Measurements from ENCODE around the gene UST. TPM values are rescaled to one million over a fixed set of nuclear protein-coding genes. Genes with fewer than 3 reads are reported as not detected.

The UST gene
- total RNA-seq, 1 experiment from 2014 or later = 14.0 TPM

DNA sequence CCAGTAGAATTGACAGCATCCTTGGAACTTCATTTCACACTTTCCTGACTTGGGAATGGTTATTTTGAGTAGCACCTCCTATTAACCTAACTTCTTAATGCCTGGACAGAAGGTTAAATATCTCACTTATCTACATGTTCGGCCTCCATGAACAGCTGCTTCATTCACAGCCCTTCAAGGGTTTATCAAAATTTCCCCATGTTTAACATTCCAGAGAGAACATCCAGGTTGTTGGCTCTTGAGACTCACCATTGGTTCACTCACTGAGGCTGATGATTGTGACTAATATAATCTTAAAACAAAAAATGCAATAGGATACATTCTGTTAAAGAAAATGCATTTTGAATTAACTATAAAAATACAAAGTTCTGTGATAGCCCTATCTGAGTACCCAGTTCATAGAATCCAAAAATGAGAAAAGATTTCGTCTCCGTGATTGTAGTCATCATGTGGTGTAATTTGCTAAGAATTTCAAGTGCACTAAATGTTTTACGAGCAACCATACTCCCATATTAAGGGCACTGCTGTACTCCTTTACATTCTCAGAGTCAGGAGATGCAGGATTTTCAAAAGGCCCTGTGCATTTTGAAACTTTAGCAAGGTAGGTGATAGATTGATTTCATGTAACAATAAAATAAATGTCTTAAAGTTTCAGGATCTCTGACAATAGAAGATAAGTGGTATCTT, 310.1 kb downstream of the UST start:
- DNase-seq (ENCODE audit: low read depth) = no peak

DNA sequence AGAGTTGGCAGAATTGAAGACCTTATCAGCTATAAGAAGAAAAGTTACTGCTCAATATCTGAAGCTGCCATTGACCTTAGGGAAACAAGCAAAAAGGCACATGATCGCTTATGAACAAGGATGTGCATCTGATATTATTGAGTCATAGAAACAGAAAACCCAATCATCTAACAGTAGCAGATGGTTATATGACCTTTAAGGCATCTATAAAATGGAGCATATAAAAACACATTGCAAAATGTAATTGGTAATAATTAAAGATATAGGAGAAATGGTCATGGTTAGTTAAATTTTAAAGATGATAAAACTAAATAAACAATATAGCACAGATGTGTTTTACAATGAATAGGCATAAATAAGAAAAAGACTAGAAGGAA, 310.6 kb downstream of the UST start:
- DNase-seq (ENCODE audit: low read depth) = no peak

DNA sequence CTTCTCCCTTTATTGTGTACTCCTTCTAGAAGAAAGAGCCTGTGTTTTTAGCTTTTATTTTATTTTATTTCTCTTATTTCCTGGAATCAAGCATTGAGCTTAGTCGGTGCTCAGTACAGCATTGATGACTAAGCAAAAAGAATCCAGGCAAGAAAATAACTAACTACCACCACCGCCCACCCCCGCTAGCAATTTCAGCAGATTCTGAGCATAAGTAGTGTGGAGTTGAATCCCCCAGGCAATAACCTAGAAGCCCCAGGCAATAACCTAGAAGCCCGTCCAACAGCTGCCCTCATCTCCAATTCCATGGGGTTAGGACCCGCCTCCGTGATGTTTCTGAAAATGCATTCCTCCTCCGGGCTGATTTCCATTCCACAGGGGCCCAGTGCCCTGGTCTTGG, 312.7 kb downstream of the UST start:
- no peak for DNase-seq (ENCODE audit: low read depth)

DNA sequence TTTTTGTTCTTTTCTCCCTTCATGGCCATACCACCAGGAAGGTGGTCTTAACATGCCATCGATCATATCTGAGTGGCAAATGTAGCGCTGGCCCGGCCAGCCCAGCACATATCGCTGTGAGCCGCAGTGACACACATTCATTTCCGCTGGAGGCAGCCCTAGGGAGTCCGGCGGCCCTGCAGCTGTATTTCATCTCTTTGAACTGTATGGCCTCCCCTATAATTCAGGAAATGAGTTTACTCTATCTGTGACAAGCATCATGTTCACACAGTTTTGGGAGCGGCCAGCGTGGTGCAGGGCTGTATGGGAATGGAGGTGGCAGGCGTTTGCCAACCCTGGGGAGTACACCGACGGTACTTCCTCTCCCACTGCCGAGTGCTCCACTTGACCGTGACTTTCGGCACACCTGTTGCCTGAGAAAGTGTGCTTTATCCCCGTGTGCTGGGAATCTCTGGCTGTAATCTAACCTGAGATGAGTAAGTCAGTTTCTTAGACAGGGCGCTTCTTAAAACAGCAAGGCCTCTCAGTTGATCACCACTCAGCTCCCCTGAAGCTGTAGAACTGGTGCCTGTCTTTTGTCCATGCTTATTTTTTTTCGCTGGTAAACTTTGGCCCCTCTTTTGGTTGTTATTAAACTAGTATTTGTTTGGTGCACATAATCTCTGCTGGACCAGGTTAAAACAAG, 313.6 kb downstream of the UST start:
- DNase-seq (ENCODE audit: low read depth) = no peak

DNA sequence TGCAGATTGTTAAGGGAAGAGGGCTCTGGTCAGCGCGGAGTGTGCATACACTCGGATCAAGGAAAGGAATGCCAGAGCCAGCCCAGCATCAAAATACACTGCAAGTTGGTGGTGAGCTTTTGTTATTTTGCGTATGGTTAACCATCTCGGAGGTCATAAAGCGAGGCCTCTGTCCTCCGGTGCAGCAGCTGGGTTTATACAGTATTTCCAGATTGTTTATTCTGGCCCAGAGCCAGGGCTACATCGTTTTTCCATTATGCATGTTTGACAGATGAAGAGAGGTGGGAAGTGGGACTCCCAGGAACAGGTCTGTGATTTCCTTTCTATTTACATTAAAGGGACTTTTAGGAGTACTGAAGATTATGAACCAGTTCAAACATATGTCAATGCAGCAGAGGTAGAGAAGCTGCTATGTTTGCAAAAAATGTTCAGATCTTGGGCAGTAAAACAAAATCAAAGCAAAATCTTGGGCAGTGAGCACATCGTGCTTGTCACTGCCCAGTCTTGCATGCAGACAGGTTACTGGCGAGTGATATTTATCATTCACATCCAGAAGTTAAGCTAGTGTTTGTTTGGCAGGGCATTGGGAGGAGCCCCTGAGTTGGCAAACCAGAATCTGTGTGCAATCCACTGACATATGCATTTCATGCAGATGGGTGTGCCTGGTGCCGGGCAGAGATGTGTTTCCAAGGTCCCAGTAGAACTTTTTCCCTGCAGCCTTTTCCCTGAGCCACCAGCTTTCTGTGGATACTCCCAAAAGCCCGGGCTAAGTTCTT, 314.3 kb downstream of the UST start:
- peak; percentile 55 for DNase-seq (ENCODE audit: low read depth)

DNA sequence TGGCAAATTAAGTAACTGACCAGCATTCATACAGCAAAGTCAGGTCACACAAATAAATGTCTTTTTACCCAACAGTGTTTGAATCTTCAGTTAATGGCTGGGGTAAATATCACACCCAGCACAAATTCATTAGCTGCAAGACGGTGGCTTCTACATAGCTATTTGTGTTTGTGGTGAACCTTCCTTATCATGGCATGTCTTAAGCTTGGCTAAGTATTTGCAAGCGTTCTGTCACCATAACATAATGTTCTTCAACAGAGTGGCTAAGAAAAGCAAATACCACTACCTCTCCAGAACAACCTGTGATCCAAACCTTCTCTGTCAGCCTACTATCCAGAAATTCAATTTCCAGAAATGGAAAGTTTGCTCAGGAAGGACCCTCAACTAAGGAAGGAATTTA, 315.1 kb downstream of the UST start:
- no peak for DNase-seq (ENCODE audit: low read depth)

DNA sequence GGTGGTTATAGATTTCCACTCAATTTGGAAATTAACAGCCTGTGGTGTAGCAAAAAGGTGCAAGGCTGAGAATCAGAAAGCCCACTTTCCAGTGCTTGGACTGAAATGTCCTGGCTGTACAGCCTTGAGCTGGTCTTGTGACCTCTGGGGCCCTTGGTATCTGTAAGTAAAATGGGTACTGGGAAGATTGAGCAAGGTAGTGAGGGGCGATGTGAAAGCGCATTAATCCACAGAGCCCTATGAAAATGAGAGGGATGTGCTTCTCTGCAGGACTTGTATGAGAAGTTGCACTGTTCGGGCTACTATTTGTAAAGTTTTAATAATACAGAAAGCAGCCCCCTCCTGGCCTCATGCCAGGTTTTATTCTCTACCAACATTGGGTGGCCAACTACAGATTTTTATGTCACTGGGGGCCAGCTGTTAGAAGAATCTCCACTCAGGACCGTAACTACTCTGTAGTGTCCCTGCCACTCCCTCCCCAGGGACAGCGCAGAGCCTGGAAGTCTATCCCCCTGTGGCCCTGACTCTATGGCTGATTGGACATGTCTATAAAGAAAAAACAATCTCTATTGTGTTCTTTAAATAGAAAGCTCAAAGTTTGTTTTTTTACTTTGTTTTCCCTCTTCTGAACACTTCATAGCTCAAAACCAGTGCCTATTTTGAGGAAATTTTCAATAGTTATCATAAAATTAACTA, 316.0 kb downstream of the UST start:
- no peak for DNase-seq (ENCODE audit: low read depth)

DNA sequence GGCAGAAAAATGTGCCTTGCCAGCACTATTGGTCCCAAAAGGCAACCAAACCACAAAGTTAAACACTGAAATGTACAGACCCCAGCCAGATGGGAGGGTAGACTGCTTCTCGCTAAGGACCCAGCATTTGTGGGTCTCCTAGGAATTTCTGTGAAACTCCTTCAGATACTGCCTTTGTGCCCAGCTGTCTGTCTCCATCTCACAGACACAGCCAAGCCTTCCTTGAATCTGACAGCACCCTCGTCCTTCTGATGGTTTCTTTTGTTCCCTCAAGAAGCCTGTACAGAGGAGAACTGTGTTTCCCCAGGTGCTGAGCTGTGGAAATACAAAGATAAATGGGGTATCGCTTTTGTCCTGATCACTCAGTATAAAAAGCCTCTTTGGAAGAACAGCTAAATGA, 316.6 kb downstream of the UST start:
- no peak for DNase-seq (ENCODE audit: low read depth)

DNA sequence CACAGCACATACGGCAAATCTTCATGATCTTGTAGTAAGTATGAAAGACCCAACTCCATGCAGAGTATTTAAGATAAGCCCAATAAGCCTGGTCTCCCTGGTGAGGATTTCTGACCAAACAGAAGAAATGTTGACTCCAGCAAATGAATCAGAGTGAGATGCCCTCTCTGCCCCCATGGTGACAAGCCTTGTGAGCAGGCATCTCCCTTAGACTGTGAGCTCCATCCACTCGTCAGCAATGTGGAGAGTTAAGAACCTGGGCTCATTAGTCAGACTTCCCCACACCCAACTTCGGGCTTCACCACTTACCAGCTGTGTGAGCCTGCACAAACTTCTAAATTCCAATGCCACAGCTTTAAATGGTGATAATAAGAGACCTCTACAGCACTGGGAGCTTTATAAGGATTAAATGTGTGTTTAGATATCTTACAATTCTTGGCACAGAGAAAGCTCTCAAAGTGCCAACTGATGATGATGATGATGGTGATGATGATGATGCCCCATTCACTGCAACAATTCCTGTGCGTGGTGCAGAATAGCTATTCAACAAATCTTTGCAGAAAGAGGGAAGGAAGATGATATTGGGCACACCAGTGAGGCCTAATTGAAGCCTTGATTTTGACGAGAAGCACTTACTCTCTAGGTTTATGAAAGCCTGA, 317.3 kb downstream of the UST start:
- no peak for DNase-seq (ENCODE audit: low read depth)

DNA sequence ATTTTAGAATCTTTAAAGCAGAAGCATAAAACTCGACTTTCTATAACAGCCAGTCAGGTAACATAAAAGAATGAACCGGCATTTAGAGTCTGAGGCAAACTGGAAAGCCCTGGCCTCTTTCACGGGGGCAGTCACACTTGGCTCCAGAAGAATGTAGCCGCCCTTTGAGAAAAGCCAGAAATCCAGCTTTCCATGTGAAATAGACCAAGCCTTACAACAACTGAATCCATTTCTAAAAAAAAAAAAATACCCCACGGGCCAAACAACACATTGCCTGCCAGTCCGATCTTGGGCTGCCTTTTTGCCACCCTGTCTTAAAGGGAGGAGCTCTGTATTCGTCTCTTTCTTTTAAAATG, 317.8 kb downstream of the UST start:
- DNase-seq (ENCODE audit: low read depth) = no peak

DNA sequence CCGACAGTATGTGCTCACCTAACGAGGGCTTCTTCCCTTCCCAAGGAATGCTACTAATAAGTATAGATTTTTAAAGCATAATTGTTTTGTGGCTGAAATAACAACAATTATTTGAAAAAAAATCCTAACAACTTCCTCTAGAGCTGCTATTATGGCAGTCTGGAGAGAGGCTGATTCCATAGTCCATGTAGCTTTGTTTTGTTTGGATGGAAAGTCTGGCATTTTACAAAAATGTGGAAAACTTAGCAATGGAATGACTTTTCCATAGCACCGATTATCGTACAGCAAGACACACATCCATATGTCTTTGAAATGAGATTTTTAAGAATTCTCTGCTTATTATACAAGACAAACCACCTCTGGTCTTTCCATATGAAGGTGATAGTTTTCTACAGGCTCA, 318.3 kb downstream of the UST start:
- DNase-seq (ENCODE audit: low read depth) = no peak

DNA sequence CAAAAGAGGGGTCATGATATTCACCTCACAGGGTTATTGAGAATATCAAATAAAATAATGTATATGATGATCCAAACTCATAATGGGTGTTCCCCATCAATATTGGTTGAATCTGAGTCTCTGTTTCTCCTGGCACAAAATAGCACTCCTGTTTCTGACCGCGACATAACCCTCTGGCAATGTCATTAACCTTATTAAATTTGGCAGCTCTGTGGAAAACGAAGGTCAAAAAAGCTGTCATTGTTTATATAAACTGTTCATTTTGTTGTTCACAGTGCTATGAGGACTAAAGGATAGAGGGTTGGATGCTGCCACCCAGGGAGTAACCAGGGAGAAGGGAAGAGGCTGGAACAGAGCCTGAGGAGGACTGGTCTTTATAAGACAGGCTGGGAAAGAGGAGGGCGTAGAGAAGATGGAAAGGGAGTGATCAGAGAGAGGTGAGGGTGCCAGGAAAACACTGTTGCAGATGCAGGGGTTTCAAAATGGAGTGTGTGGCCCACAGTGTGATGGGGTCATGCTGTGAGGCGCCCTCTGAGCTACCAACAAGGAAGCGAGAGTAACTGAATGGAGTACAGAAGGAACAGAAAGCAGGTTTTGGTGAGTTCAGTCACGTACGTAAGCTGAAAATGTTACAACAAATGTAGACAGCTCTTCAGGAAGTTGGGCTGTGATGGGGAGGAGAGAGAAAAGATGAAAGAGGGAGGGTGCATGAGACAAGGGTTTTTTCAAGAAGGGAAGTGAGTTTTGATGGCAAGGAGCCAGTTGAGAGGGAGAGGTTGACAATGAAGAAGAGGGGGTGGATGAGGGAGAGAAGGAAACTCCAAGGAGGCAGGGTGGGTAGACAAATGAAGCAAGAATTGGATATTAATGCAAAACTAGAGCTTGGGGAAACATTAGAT, 319.1 kb downstream of the UST start:
- peak; percentile 18 for DNase-seq (ENCODE audit: low read depth)

DNA sequence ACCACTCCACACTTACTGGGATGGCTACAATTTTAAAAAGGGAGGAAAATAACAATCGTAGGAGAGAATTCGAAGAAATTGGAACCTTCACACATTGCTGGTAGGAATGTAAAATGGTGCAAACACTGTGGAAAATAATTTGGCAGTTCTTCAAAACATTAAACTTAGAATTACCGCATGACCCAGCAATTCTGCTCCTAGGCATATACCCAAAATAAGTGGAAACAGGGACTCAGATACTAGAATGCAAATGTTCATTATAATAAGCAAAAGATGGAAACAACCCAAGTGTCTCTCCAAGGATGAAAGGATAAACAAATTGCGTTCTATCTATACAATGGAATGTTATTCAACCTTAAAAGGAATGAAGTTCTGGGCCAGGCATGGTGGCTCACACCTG, 325.2 kb downstream of the UST start:
- DNase-seq (ENCODE audit: low read depth) = no peak

DNA sequence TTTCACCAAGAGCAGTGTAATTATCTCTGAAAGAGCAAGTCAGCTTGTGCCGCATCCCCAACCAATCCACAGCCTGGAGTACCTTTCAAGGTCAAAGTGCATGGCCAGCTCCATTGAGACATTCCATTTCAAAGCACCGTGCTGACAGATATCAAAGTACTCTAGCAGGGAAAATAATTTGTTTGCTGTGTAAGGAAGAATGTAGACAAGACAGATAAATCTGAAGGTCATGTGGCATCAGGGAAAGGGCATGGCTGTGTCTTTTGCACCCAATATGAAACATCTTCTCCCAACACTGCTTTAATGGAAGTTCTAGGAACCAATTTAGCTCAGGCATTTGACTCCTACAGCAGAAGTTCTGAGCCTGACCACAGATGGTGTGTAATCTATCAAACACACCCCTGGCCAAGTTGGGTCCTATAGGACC, 328.0 kb downstream of the UST start:
- DNase-seq (ENCODE audit: low read depth) = no peak

DNA sequence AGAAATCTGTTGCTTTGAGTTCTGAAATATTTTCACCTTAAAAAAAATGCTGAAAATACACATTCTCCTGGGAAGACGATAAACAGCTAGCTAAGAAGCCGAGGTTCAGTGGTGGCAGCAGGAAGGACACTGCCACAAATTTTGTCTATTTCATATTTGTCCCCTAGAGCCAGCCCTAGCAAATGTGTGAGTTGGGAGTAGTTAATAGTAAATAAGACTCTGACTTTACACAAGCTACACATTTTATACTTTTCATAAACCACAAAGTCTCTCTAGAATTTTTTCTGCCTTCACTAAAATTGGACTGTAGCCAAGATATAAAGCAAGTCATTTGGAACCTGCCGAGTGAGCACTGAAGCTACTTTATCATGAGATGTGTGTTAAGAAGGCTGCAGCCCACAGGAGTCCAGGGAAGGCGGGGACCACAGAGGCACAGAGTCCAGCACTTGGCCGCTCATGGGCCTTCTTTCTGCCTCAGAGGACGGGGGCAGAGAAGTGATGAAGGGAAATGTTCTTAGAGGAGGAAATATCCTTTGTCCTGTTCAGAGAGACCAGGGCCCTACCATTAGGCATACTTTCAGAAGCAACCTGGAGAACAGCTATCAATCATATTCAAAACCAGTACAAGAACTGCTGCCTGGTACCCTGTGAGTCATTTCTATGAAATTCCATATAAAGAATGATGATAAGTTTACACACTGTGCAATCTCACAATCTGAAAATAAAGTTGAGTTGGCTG, 329.0 kb downstream of the UST start:
- DNase-seq (ENCODE audit: low read depth) = no peak

DNA sequence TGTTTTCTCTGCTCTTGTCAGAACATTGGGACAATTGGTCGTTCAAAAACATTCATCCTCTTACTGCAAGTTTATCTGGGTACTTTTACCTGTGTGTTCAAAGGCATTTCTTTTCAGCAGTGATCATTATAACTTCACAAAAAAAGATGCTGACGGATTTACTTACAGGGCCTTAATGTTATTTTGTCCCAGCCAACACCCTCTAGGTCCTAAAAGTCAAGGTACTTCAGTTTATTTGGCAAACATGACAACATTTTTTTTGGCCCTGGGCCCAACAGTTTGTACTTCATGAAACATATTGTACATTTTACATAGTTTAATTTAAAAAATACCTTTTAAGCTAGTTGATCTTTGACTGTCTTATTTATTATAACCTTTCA, 329.5 kb downstream of the UST start:
- DNase-seq (ENCODE audit: low read depth) = no peak

DNA sequence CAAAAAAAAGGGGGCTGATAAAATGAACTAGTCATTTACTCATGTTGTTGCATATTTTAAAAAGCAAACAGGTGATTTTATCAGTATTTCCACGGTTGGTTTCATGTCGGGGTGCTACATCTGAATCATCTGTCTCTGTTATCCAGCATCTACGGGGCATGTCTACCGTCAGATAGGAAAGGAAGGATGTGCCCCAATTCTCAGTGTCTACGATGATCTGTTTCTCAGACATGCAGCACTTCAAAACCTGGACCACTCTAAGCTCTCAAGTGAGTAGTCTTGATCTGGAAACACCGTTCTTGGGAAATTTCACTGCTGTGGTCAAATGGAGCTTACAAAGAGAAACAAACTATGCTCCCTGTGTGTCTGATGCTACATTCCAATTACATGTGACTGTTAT, 330.4 kb downstream of the UST start:
- DNase-seq (ENCODE audit: low read depth) = no peak

DNA sequence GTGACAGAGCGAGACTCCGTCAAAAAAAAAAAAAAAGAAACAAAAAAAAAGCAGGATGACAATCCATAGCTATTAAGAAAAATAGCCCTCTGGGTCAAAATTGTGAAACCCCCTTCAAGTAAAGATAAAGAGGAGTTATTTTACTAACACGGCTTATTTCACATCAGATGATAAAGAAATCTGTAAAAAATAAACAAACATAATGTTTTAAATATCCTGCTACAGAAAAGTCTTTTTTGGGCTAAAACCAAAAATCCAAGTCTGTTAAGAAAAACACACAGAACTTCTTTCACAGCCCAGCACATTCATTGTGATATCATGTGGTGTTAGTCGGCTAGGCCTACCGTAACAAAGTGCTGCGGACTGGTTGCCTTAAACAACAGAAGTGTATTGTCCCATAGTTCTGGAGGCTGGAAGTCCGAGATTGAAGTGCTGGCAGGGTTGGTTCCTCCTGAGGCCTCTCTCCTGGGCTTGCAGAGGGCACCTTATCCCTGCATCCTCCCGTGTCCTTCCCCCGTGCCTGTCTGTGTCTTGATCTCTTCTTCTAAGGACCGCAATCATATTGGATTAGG, 331.5 kb downstream of the UST start:
- no peak for DNase-seq (ENCODE audit: low read depth)

DNA sequence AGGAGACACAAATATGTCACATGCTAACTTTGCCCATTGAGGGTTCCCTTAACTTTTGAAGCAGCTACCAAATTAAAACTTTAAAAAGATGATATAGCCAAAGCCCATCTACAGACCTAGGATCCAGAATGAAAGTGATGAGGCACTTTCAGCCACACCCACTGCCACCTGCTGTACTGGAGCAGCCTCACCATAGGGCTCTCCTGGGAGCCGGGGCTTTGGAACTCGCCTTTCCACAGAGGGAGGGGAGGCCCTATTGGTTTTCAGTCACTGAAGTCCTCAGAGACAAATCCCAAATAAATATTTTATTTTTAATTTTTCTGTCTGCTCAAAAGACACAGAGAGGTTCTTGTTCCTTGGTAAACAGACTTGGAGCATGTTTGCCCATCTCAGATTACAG, 332.6 kb downstream of the UST start:
- DNase-seq (ENCODE audit: low read depth) = no peak
